ENCODE results near the gene MED9. TPM values are rescaled to one million over a fixed set of nuclear protein-coding genes. Genes with fewer than 3 reads are reported as not detected.

The MED9 gene
- total and polyA plus RNA-seq, 2 donors (not counting 3 experiments of a cell fraction or from before 2014, with no cell fraction given), result 15.1 to 18.2 TPM

DNA sequence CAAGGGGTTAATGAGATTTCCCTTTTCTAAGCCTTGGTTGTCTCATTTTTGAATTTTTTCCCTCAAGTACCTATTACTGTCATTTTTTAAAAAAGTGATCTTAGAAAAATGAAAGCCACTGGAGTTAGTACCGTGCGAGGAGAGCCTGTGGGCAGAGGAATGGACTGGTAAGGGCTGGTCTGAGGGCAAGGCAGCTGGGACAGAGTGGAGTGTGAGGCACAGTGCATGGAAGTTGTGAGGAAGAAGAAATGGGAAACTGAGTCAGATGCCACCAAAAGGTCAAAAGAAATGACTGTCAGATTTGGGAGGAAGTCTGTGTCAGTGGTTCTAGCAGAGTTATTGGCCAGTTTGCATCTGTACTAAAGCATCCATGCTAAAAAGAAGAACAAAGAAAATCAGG is 11.2 kb downstream of the MED9 start:
- ChIA-PET POLR2A (no interaction called here), CTCF (interaction anchor here (1.5 kb wide), 1 partner anchor 9 kb away, joined by 3 read pairs; no protein-coding TSS in a partner anchor)
- Histone ChIP-seq H3K9ac (replicated peaks; ENCODE audit: extremely low read depth, insufficient read depth, low read length) (no peak overlapping the region), H3K27me3 (ENCODE audit: control insufficient read depth in 2 of 2, insufficient read depth in 2 of 2, low read length in 2 of 2) (no peaks in the 10 kb centered on the region), H4K20me1 (replicated peaks; ENCODE audit: control insufficient read depth, extremely low read depth, insufficient read depth, low read length) (no peaks in the 10 kb centered on the region), H3K4me2 (ENCODE audit: insufficient read depth, low read length) (no peak overlapping the region), H3K9me1 (replicated peaks; ENCODE audit: control insufficient read depth, extremely low read depth, insufficient read depth, low read length) (no peaks in the 10 kb centered on the region), H3K79me2 (ENCODE audit: control insufficient read depth, insufficient read depth, low read length) (peaks cover 20% of the 10 kb centered on the region), H3K4me1 (ENCODE audit: control insufficient read depth, extremely low read depth, insufficient read depth, low read length) (peaks cover 8% of the 10 kb centered on the region), H3K36me3 (ENCODE audit: control insufficient read depth in 2 of 2, extremely low read depth in 1 of 2, insufficient read depth in 2 of 2, low read length in 2 of 2) (peaks cover 5 to 14% of the 10 kb centered on the region in 2 experiments), H3K4me3 (replicated peaks in 1 of 3; ENCODE audit: insufficient read depth in 1 of 3, low read depth in 1 of 3, low read length in 3 of 3) (no peak overlapping the region), H3K27ac (ENCODE audit: insufficient read depth, low read depth, low read length) (no peak overlapping the region), H2AFZ (ENCODE audit: low read depth, low read length) (no peak overlapping the region), H3K9me3 (replicated peaks; ENCODE audit: control insufficient read depth, insufficient read depth, low read length) (no peaks in the 10 kb centered on the region)
- DNase-seq (ENCODE audit: low read depth, low spot score) (no peak), FAIRE-seq (no peak)
- no peak for TF ChIP-seq POLR2A (IDR thresholded peaks at IDR 0.05; ENCODE audit: low read depth, low read length)
- no peak for TF ChIP-seq GATA2 (IDR thresholded peaks at IDR 0.05; ENCODE audit: insufficient read depth, insufficient read length, low read depth, low read length)
- no peak for TF ChIP-seq MYC (IDR thresholded peaks at IDR 0.05; ENCODE audit: low read depth, low read length)
- no peak for TF ChIP-seq FOS (IDR thresholded peaks at IDR 0.05; ENCODE audit: borderline replicate concordance, insufficient read depth, low read length)
- no peak for TF ChIP-seq MAX (IDR thresholded peaks at IDR 0.05; ENCODE audit: insufficient read depth, insufficient read length)
- no peak for TF ChIP-seq CTCF (IDR thresholded peaks at IDR 0.05; ENCODE audit: extremely low read depth in 1 of 2, insufficient read depth in 1 of 2, low read depth in 1 of 2, low read length in 2 of 2)
- intact Hi-C loops (cut with micrococcal nuclease) (no loop called here), dilution Hi-C loops (cut with MboI; ENCODE audit: extremely low pct_ligation_motif_present, low sequenced_read_pairs) (no loop called here)
- no TSS peak for BruUV-seq (replicated peaks)

All from endothelial cell of umbilical vein (primary cell).